Erythroblast (primary cell): ENCODE results near the gene RSPH3.

Experiments
- DNase-seq, 2 experiments: peaks; one replicate each; lab custom pipeline; 2025; lab: John Stamatoyannopoulos, UW
- GATA1 ChIP-seq: IDR thresholded peaks from 2 replicates; pipeline ENCODE4 v1.6.1; 2011; ENCODE audit warnings: low read depth, mild to moderate bottlenecking, control low read depth, low read length, moderate library complexity
- POLR2A ChIP-seq: IDR thresholded peaks from 2 replicates; pipeline ENCODE4 v1.6.1; 2011; ENCODE audit warnings: mild to moderate bottlenecking, low read length

Gene RSPH3

GRCh38 chr6:158943380-158944032 is 56.5 kb downstream of the RSPH3 start:
- DNase-seq, result no peak

GRCh38 chr6:158942349-158942748 is 57.7 kb downstream of the RSPH3 start:
- no peak for DNase-seq
- TF ChIP-seq GATA1 (no peak), POLR2A (no peak)

More at GRCh38 chr6:158943380-158944032, 56.5 kb downstream of the RSPH3 start:
- TF ChIP-seq GATA1 (no peak), POLR2A (no peak)

- no peak for DNase-seq
- TF ChIP-seq POLR2A (no peak), GATA1 (no peak)
Measured at GRCh38 chr6:158941246-158941645, 58.8 kb downstream of the RSPH3 start.

- no peak for TF ChIP-seq GATA1
- no peak for DNase-seq
Measured at GRCh38 chr6:158939255-158940159, 60.5 kb downstream of the RSPH3 start.

- TF ChIP-seq GATA1 (no peak), POLR2A (no peak)
Measured at GRCh38 chr6:158938811-158939254, 61.2 kb downstream of the RSPH3 start.

GRCh38 chr6:158938220-158938619 is 61.8 kb downstream of the RSPH3 start:
- no peak for DNase-seq

More at GRCh38 chr6:158938811-158939254, 61.2 kb downstream of the RSPH3 start:
- DNase-seq, result no peak

GRCh38 chr6:158934157-158934556 is 65.8 kb downstream of the RSPH3 start:
- no peak for TF ChIP-seq POLR2A
- no peak for TF ChIP-seq GATA1
- no peak for DNase-seq

More at GRCh38 chr6:158938220-158938619, 61.8 kb downstream of the RSPH3 start:
- TF ChIP-seq POLR2A, result no peak
- no peak for TF ChIP-seq GATA1

GRCh38 chr6:158933079-158933595 is 66.9 kb downstream of the RSPH3 start:
- DNase-seq, result no peak
- TF ChIP-seq POLR2A (no peak), GATA1 (no peak)

- no peak for DNase-seq
- TF ChIP-seq POLR2A, result no peak
- TF ChIP-seq GATA1, result no peak
Measured at GRCh38 chr6:158928068-158928467, 71.9 kb downstream of the RSPH3 start.

- DNase-seq, result no peak
- TF ChIP-seq GATA1, result no peak
- TF ChIP-seq POLR2A, result no peak
Measured at GRCh38 chr6:158926414-158926813, 73.6 kb downstream of the RSPH3 start.

- DNase-seq, result no peak
Measured at GRCh38 chr6:158924499-158925455, 75.2 kb downstream of the RSPH3 start.

GRCh38 chr6:158923805-158924498 is 76.0 kb downstream of the RSPH3 start:
- DNase-seq, result no peak
- no peak for TF ChIP-seq POLR2A
- no peak for TF ChIP-seq GATA1

More at GRCh38 chr6:158924499-158925455, 75.2 kb downstream of the RSPH3 start:
- TF ChIP-seq GATA1 (no peak), POLR2A (no peak)
